Trophoblast cell (in vitro differentiated cells and primary cell): ENCODE data around the gene RAB3GAP1.
A peak's percentile ranks its signal among the peaks of the same experiment; 100 is the strongest.

Experiments
- DNase-seq, 2 donors: peaks; one replicate each; pipeline ENCODE4 v3.0.0-alpha.2; 2016
- H2AFZ ChIP-seq: 2 replicates; pipeline ENCODE4 v1.6.1; 2013; ENCODE audit warnings: low read length, moderate library complexity, mild to moderate bottlenecking; ENCODE audit not compliant: insufficient read depth, poor library complexity
- H2AK5ac ChIP-seq: 2 replicates; pipeline ENCODE4 v1.6.1; 2013; ENCODE audit warnings: mild to moderate bottlenecking, low read length
- H2BK120ac ChIP-seq: 2 replicates; pipeline ENCODE4 v1.6.1; 2013; ENCODE audit warnings: low read length, mild to moderate bottlenecking, moderate library complexity; ENCODE audit not compliant: insufficient read depth, poor library complexity
- H2BK12ac ChIP-seq: 2 replicates; pipeline ENCODE4 v1.6.1; 2013; ENCODE audit warnings: mild to moderate bottlenecking, low read length, moderate library complexity
- H2BK5ac ChIP-seq: 2 replicates; pipeline ENCODE4 v1.6.1; 2013; ENCODE audit warnings: low read length, low read depth, moderate library complexity, mild to moderate bottlenecking; ENCODE audit not compliant: poor library complexity
- H3K14ac ChIP-seq: 2 replicates; pipeline ENCODE4 v1.6.1; 2013; ENCODE audit warnings: mild to moderate bottlenecking, low read length
- H3K18ac ChIP-seq: 2 replicates; pipeline ENCODE4 v1.6.1; 2013; ENCODE audit warnings: mild to moderate bottlenecking, low read length
- H3K23ac ChIP-seq: 2 replicates; pipeline ENCODE4 v1.6.1; 2013; ENCODE audit warnings: low read length
- H3K27ac ChIP-seq: 2 replicates; pipeline ENCODE4 v1.5.1; 2013; ENCODE audit warnings: low read depth, mild to moderate bottlenecking, inconsistent platforms, low read length, moderate library complexity
- H3K27me3 ChIP-seq: 2 replicates; pipeline ENCODE4 v1.6.1; 2013; ENCODE audit warnings: inconsistent platforms, mild to moderate bottlenecking, low read length, moderate library complexity; ENCODE audit not compliant: insufficient read depth
- H3K36me3 ChIP-seq, 2 experiments: 1 replicate in 1 of 2; 2 replicates in 1 of 2; pipeline ENCODE4 v1.6.1; 2013; ENCODE audit warnings: low read length in 2 of 2, mild to moderate bottlenecking in 2 of 2, moderate library complexity in 1 of 2; ENCODE audit not compliant: insufficient read depth in 2 of 2, control insufficient read depth in 1 of 2
- H3K4ac ChIP-seq: 2 replicates; pipeline ENCODE4 v1.6.1; 2013; ENCODE audit warnings: low read depth, mild to moderate bottlenecking, low read length, moderate library complexity
- H3K4me1 ChIP-seq, 2 experiments: 1 replicate in 1 of 2; 2 replicates in 1 of 2; pipeline ENCODE4 v1.6.1; 2013; ENCODE audit warnings: low read length in 2 of 2, mild to moderate bottlenecking in 2 of 2, moderate library complexity in 1 of 2; ENCODE audit not compliant: insufficient read depth in 2 of 2, control insufficient read depth in 1 of 2
- H3K4me2 ChIP-seq: 2 replicates; pipeline ENCODE4 v1.6.1; 2013; ENCODE audit warnings: inconsistent platforms, mild to moderate bottlenecking, low read length, moderate library complexity
- H3K4me3 ChIP-seq: 2 replicates; pipeline ENCODE4 v1.5.1; 2013; ENCODE audit warnings: mild to moderate bottlenecking, low read depth, low read length, inconsistent platforms
- H3K79me1 ChIP-seq: one replicate; pipeline ENCODE4 v1.6.1; 2013; ENCODE audit warnings: low read length
- H3K79me2 ChIP-seq: 2 replicates; pipeline ENCODE4 v1.6.1; 2013; ENCODE audit warnings: low read length, mild to moderate bottlenecking; ENCODE audit not compliant: control insufficient read depth, insufficient read depth, poor library complexity
- H3K9ac ChIP-seq: 2 replicates; pipeline ENCODE4 v1.6.1; 2013; ENCODE audit warnings: mild to moderate bottlenecking, low read length
- H3K9me3 ChIP-seq: 2 replicates; pipeline ENCODE4 v1.6.1; 2013; ENCODE audit warnings: low read depth, mild to moderate bottlenecking, control low read depth, inconsistent platforms, low read length; ENCODE audit not compliant: insufficient read depth
- H4K12ac ChIP-seq: 2 replicates; pipeline ENCODE4 v1.6.1; 2013; ENCODE audit warnings: low read depth, mild to moderate bottlenecking, low read length, moderate library complexity
- H4K8ac ChIP-seq: 2 replicates; pipeline ENCODE4 v1.6.1; 2013; ENCODE audit warnings: low read depth, mild to moderate bottlenecking, low read length, moderate library complexity
- H4K91ac ChIP-seq: one replicate; pipeline ENCODE4 v1.6.1; 2013; ENCODE audit warnings: low read depth, mild to moderate bottlenecking, low read length, moderate library complexity
- WGBS: extraction: QIAGEN DNeasy Blood & Tissue Kit; methylation state at CpG from one replicate; pipeline ENCODE4 v1.1.7; 2013; ENCODE audit warnings: missing lambda C conversion rate; ENCODE audit not compliant: insufficient read length, insufficient coverage; ENCODE audit errors: extremely low coverage; 5-methylcytosine and 5-hydroxymethylcytosine counted together

Gene RAB3GAP1

GRCh38 chr2:135152361-135152760, 100.3 kb downstream of the RAB3GAP1 start:
- Histone ChIP-seq H3K36me3 (peaks cover 2 to 4% of the 10 kb centered on the region in 2 experiments), H4K8ac (no peak overlapping the region), H3K27ac (peak overlapping the region; percentile 67), H3K9me3 (no peaks in the 10 kb centered on the region), H3K79me2 (no peaks in the 10 kb centered on the region), H3K4ac (no peak overlapping the region), H3K4me3 (no peak overlapping the region), H3K4me1 (no peaks in the 10 kb centered on the region), H3K18ac (no peak overlapping the region), H2BK5ac (no peak overlapping the region), H3K4me2 (no peak overlapping the region), H2AK5ac (no peak overlapping the region), H3K14ac (no peak overlapping the region), H3K23ac (no peak overlapping the region), H2BK12ac (no peak overlapping the region), H3K27me3 (no peaks in the 10 kb centered on the region), H2AFZ (no peak overlapping the region), H4K12ac (no peak overlapping the region), H3K79me1 (no peaks in the 10 kb centered on the region), H4K91ac (no peak overlapping the region), H2BK120ac (no peak overlapping the region), H3K9ac (no peak overlapping the region)
- DNase-seq: peak; percentile 59 to 92
- WGBS: no CpG with 5 or more reads among the region's 1 CpG

GRCh38 chr2:135154962-135155361, 102.9 kb downstream of the RAB3GAP1 start:
- Histone ChIP-seq H3K4me3 (no peak overlapping the region), H4K91ac (no peak overlapping the region), H2BK12ac (no peak overlapping the region), H2AFZ (no peak overlapping the region), H2BK5ac (no peak overlapping the region), H3K36me3 (peaks cover 0 to 7% of the 10 kb centered on the region in 2 experiments), H3K4me1 (no peaks in the 10 kb centered on the region), H3K27me3 (no peaks in the 10 kb centered on the region), H3K79me1 (no peaks in the 10 kb centered on the region), H3K4ac (no peak overlapping the region), H3K23ac (no peak overlapping the region), H3K9me3 (no peaks in the 10 kb centered on the region), H4K8ac (no peak overlapping the region), H3K27ac (no peak overlapping the region), H3K9ac (no peak overlapping the region), H3K79me2 (no peaks in the 10 kb centered on the region), H3K14ac (no peak overlapping the region), H3K4me2 (no peak overlapping the region), H4K12ac (no peak overlapping the region), H2BK120ac (no peak overlapping the region), H3K18ac (no peak overlapping the region), H2AK5ac (no peak overlapping the region)
- DNase-seq: no peak

GRCh38 chr2:135157856-135158255, 105.8 kb downstream of the RAB3GAP1 start:
- no peaks in the 10 kb centered on the region for H3K9me3 ChIP-seq
- no peak overlapping the region for H2BK120ac ChIP-seq
- no peaks in the 10 kb centered on the region for H3K79me1 ChIP-seq
- DNase-seq: peak; percentile 63 to 89
- H3K27ac ChIP-seq: no peak overlapping the region
- no peaks in the 10 kb centered on the region for H3K4me1 ChIP-seq
- H3K14ac ChIP-seq: no peak overlapping the region
- WGBS: no CpG with 5 or more reads among the region's 3 CpGs
- no peaks in the 10 kb centered on the region for H3K27me3 ChIP-seq
- no peak overlapping the region for H3K4ac ChIP-seq
- H4K12ac ChIP-seq: no peak overlapping the region
- no peak overlapping the region for H3K4me2 ChIP-seq
- H2AK5ac ChIP-seq: no peak overlapping the region
- H3K36me3 ChIP-seq: peaks cover 2 to 9% of the 10 kb centered on the region in 2 experiments
- H2BK12ac ChIP-seq: no peak overlapping the region
- no peak overlapping the region for H3K9ac ChIP-seq
- H2AFZ ChIP-seq: no peak overlapping the region
- no peak overlapping the region for H4K8ac ChIP-seq
- H3K23ac ChIP-seq: no peak overlapping the region
- no peak overlapping the region for H3K4me3 ChIP-seq
- no peak overlapping the region for H4K91ac ChIP-seq
- H3K18ac ChIP-seq: no peak overlapping the region
- no peaks in the 10 kb centered on the region for H3K79me2 ChIP-seq
- no peak overlapping the region for H2BK5ac ChIP-seq

- DNase-seq: peak; percentile 65 to 76
These were observed 107.1 kb downstream of the RAB3GAP1 start for GRCh38 chr2:135159191-135159590.

More at GRCh38 chr2:135159191-135159590, 107.1 kb downstream of the RAB3GAP1 start:
- Histone ChIP-seq H3K4ac (no peak overlapping the region), H3K9ac (no peak overlapping the region), H4K12ac (no peak overlapping the region), H3K4me2 (no peak overlapping the region), H2AFZ (no peak overlapping the region), H3K18ac (no peak overlapping the region), H3K79me2 (no peaks in the 10 kb centered on the region), H4K91ac (no peak overlapping the region), H3K9me3 (no peaks in the 10 kb centered on the region), H3K4me3 (no peak overlapping the region), H4K8ac (no peak overlapping the region), H3K27ac (no peak overlapping the region), H3K79me1 (no peaks in the 10 kb centered on the region), H2BK120ac (no peak overlapping the region), H3K23ac (no peak overlapping the region), H3K27me3 (no peaks in the 10 kb centered on the region), H3K4me1 (no peaks in the 10 kb centered on the region), H3K14ac (no peak overlapping the region), H2AK5ac (no peak overlapping the region), H2BK5ac (no peak overlapping the region), H2BK12ac (no peak overlapping the region), H3K36me3 (peaks cover 2 to 9% of the 10 kb centered on the region in 2 experiments)
- WGBS: no CpG with 5 or more reads among the region's 2 CpGs
